Activated CD4-positive, alpha-beta T cell treated with anti-CD3 and anti-CD28 coated beads, Interleukin-2, amount 10 ng/mL, durations not matched to agents 7 days and 5 days (primary cell): ENCODE measurements around the gene IGIP. TPM values are rescaled to one million over a fixed set of nuclear protein-coding genes. Genes with fewer than 3 reads are reported as not detected.

Experiments
- CTCF ChIA-PET: fragments of 350-600 bp; sonication (Branson Sonifier 250); formaldehyde crosslinking; loops from one replicate; lab custom pipeline; 2021; ENCODE audit warnings: antibody characterized with exemption; lab: Charles Lee
- POLR2A ChIA-PET: fragments of 350-600 bp; sonication (Branson Sonifier 250); formaldehyde crosslinking; loops from one replicate; lab custom pipeline; 2021; ENCODE audit warnings: antibody characterized with exemption; lab: Charles Lee
- DNase-seq: peaks from one replicate; pipeline ENCODE4 v3.0.0-alpha.2; 2020
- H3K27ac Mint-ChIP-seq: one replicate; pipeline ENCODE4 v1.8.0; 2021; ENCODE audit warnings: mild to moderate bottlenecking, moderate library complexity, mixed read lengths
- H3K27me3 Mint-ChIP-seq: one replicate; pipeline ENCODE4 v1.8.0; 2021; ENCODE audit warnings: mixed read lengths
- H3K36me3 Mint-ChIP-seq: one replicate; pipeline ENCODE4 v1.8.0; 2021; ENCODE audit warnings: low read depth, mixed read lengths
- H3K4me1 Mint-ChIP-seq: one replicate; pipeline ENCODE4 v1.8.0; 2021; ENCODE audit warnings: mixed read lengths
- H3K4me3 Mint-ChIP-seq: one replicate; pipeline ENCODE4 v1.8.0; 2021; ENCODE audit warnings: mild to moderate bottlenecking, moderate library complexity, mixed read lengths
- H3K9me3 Mint-ChIP-seq: one replicate; pipeline ENCODE4 v1.8.0; 2021; ENCODE audit warnings: mixed read lengths
- total RNA-seq, 2 experiments: library from RNA; stranded (reverse); gene quantifications; one replicate each; pipeline ENCODE4 v1.2.3, GENCODE V29; 2021

The IGIP gene
- total RNA-seq, 2 experiments from 2014 or later = 5.1 to 5.3 TPM

- peak; percentile 98 for DNase-seq
- H3K27me3 Mint-ChIP-seq = peaks cover 22% of the 10 kb centered on the region
- peak within 1 kb of the TSS; percentile 86 for H3K4me3 Mint-ChIP-seq
- POLR2A ChIA-PET = no interaction called here
- H3K36me3 Mint-ChIP-seq = peaks cover 16% of the 10 kb centered on the region
- peak within 1 kb of the TSS; percentile 96 for H3K27ac Mint-ChIP-seq
- CTCF ChIA-PET = interaction anchor here (1.0 to 1.3 kb wide), 4 partner anchors 8 to 480 kb away, joined by 3 to 4 read pairs (median 3); partner anchors contain the start of gene NRG2
- no peaks in the 10 kb centered on the region for H3K9me3 Mint-ChIP-seq
- peaks cover 73% of the 10 kb centered on the region for H3K4me1 Mint-ChIP-seq
These were observed 12.0 kb upstream of the IGIP start, which contains the start of gene PURA for GRCh38 chr5:140113699-140114263. TSS of gene PURA (plus strand) at chr5:140114109. CDS start at chr5:140114182, 73 bp downstream.

DNA sequence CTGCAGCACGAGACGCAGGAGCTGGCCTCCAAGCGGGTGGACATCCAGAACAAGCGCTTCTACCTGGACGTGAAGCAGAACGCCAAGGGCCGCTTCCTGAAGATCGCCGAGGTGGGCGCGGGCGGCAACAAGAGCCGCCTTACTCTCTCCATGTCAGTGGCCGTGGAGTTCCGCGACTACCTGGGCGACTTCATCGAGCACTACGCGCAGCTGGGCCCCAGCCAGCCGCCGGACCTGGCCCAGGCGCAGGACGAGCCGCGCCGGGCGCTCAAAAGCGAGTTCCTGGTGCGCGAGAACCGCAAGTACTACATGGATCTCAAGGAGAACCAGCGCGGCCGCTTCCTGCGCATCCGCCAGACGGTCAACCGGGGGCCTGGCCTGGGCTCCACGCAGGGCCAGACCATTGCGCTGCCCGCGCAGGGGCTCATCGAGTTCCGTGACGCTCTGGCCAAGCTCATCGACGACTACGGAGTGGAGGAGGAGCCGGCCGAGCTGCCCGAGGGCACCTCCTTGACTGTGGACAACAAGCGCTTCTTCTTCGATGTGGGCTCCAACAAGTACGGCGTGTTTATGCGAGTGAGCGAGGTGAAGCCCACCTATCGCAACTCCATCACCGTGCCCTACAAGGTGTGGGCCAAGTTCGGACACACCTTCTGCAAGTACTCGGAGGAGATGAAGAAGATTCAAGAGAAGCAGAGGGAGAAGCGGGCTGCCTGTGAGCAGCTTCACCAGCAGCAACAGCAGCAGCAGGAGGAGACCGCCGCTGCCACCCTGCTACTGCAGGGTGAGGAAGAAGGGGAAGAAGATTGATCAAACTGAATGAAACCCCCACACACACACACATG is 11.2 kb upstream of the IGIP start:
- Mint-ChIP-seq H3K4me1 (peaks cover 65% of the 10 kb centered on the region), H3K4me3 (peak overlapping the region; percentile 86), H3K27ac (peak overlapping the region; percentile 96), H3K9me3 (no peaks in the 10 kb centered on the region), H3K27me3 (peaks cover 17% of the 10 kb centered on the region), H3K36me3 (peaks cover 13% of the 10 kb centered on the region)
- peak; percentile 43 for DNase-seq
- ChIA-PET POLR2A (interaction anchor here (0.7 kb wide), 1 partner anchor 61 kb away, joined by 3 read pairs; no protein-coding TSS in a partner anchor), CTCF (interaction anchor here (1.0 to 1.4 kb wide), 6 partner anchors 9 to 481 kb away, joined by 3 to 6 read pairs (median 4); partner anchors contain the start of gene NRG2)

DNA sequence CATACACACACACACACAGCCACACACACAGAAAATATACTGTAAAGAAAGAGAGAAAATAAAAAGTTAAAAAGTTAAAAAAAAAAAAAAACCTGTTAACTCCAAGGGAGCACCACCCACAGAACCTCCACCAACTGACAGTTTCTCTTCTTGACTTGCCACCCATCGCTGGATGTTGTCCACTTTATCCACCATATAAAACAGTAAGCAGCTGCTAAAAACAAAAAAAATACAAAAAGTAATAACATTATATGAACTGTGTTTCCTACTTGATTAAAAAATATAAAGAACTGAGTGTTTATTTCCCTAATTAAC is 10.6 kb upstream of the IGIP start:
- Mint-ChIP-seq H3K4me3 (peak overlapping the region; percentile 86), H3K27ac (peak overlapping the region; percentile 96), H3K27me3 (peaks cover 17% of the 10 kb centered on the region), H3K4me1 (peaks cover 63% of the 10 kb centered on the region), H3K9me3 (no peaks in the 10 kb centered on the region), H3K36me3 (peaks cover 14% of the 10 kb centered on the region)
- DNase-seq = no peak
- ChIA-PET POLR2A (no interaction called here), CTCF (interaction anchor here (0.6 to 1.4 kb wide), 5 partner anchors 9 to 89 kb away, joined by 3 to 6 read pairs (median 4); partner anchors contain the start of gene NRG2)

DNA sequence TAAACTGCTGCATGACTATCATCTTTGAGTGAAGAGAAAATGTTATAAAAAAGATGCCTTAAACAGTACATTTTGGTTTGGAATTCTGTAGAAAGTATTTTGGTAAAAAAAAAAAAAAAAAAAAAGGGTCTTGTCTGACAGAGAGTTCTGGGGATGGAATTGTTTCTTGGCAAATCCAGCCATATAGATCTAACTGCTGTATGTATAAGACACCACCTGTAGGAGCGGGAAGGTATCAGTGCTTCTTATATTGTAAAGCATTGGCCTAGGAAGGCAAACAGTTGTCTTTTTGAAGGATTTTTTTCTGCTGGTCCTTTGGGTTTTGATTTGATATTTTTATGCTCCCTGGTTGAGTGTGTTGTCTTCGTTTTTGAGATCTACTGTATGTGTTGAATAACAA is 9.0 kb upstream of the IGIP start:
- POLR2A ChIA-PET = no interaction called here
- Mint-ChIP-seq H3K27me3 (peaks cover 8% of the 10 kb centered on the region), H3K4me1 (peaks cover 56% of the 10 kb centered on the region), H3K36me3 (peaks cover 15% of the 10 kb centered on the region), H3K4me3 (no peak overlapping the region), H3K9me3 (no peaks in the 10 kb centered on the region), H3K27ac (no peak overlapping the region)
- no peak for DNase-seq
- CTCF ChIA-PET = interaction anchor here (0.7 to 1.3 kb wide), 2 partner anchors 29 to 1569 kb away, joined by 4 read pairs; no protein-coding TSS in a partner anchor

GRCh38 chr5:140117523-140117922 is 8.2 kb upstream of the IGIP start:
- DNase-seq = no peak
- Mint-ChIP-seq H3K9me3 (no peaks in the 10 kb centered on the region), H3K27me3 (peaks cover under 1% of the 10 kb centered on the region), H3K4me1 (peaks cover 54% of the 10 kb centered on the region), H3K27ac (no peak overlapping the region), H3K4me3 (no peak overlapping the region), H3K36me3 (peaks cover 18% of the 10 kb centered on the region)
- POLR2A ChIA-PET = no interaction called here
- CTCF ChIA-PET = no interaction called here

- POLR2A ChIA-PET = no interaction called here
- peaks cover 51% of the 10 kb centered on the region for H3K4me1 Mint-ChIP-seq
- peaks cover 18% of the 10 kb centered on the region for H3K36me3 Mint-ChIP-seq
These were observed 7.3 kb upstream of the IGIP start for GRCh38 chr5:140118302-140118936.

GRCh38 chr5:140126315-140127012 is 727 bp downstream of the IGIP start:
- Mint-ChIP-seq H3K27ac (no peak overlapping the region), H3K4me3 (no peak overlapping the region), H3K36me3 (peaks cover 4% of the 10 kb centered on the region), H3K9me3 (no peaks in the 10 kb centered on the region), H3K27me3 (peaks cover 3% of the 10 kb centered on the region), H3K4me1 (peaks cover 36% of the 10 kb centered on the region)
- CTCF ChIA-PET = interaction anchor here (1.0 to 1.3 kb wide), 2 partner anchors 11 to 19 kb away, joined by 4 to 5 read pairs; no protein-coding TSS in a partner anchor
- DNase-seq = no peak
- POLR2A ChIA-PET = no interaction called here

More at GRCh38 chr5:140118302-140118936, 7.3 kb upstream of the IGIP start:
- Mint-ChIP-seq H3K4me3 (no peak overlapping the region), H3K27me3 (no peaks in the 10 kb centered on the region), H3K9me3 (no peaks in the 10 kb centered on the region), H3K27ac (no peak overlapping the region)
- CTCF ChIA-PET = interaction anchor here (1.2 kb wide), 1 partner anchor 56 kb away, joined by 3 read pairs; the partner anchor contains the start of gene CYSTM1
- DNase-seq = no peak

DNA sequence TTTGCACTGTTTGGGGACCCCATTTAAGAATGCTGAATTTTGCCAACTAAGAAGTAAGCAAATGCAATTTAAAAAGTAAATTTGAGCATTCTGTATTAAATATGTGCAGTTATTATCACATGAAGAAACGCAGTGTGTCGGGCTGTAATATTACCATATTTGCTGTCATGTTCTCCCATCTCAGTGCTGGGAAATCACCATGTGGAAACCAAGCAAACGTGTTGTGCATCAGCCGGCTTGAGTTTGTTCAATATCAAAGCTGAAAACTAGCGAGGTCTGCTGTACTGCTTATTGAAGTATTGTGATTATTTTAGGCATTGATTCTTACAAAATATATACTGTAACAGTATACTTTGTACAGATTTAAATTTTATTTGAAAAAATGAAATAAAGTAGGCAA is 2.6 kb downstream of the IGIP start:
- ChIA-PET POLR2A (no interaction called here), CTCF (no interaction called here)
- Mint-ChIP-seq H3K4me1 (peaks cover 38% of the 10 kb centered on the region), H3K27me3 (peaks cover 3% of the 10 kb centered on the region), H3K9me3 (no peaks in the 10 kb centered on the region), H3K27ac (no peak overlapping the region), H3K36me3 (no peaks in the 10 kb centered on the region), H3K4me3 (no peak overlapping the region)
- DNase-seq = no peak

DNA sequence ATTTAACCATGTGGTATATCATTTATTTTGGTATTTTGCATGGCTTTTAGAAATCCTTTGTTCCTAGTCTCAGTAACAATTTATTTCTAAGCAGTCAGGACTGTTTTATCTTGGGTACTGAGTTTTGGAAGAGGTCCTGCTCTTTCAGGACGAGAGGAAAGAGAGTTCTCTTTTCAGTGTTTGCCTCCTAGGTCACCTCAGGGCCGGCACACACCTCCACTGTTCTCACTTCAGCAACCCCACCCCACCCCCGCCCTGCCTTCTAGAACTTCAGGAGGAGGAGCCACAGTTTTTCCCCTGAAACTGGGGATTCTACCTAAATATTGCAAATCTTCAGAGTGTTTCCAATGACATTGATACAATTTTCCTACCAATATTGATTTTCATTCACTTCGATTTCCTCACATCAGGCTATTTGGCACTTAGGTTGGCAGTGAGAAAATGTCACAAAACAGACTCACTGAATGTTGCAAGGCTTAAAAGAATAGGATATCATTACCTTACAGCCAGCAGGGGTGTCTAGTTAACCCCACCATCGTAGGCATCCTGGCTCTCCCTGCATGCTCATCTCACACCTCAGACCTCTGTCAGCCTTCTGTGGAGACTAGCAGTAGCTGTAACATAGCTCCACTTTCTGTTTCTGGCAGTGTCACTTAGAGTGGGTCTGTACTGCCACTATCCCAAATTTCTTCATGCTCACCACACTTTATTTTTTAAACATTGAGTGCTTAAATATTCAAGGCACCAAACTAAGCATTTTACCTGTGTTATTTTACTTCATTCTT is 5.4 kb downstream of the IGIP start:
- no peaks in the 10 kb centered on the region for H3K36me3 Mint-ChIP-seq
- H3K9me3 Mint-ChIP-seq = no peaks in the 10 kb centered on the region
- H3K27me3 Mint-ChIP-seq = peaks cover 3% of the 10 kb centered on the region
- ChIA-PET CTCF (interaction anchor here (6.4 kb wide), 1 partner anchor 14 kb away, joined by 30 read pairs; no protein-coding TSS in a partner anchor), POLR2A (no interaction called here)
- no peak overlapping the region for H3K4me3 Mint-ChIP-seq
- peaks cover 36% of the 10 kb centered on the region for H3K4me1 Mint-ChIP-seq
- no peak for DNase-seq
- H3K27ac Mint-ChIP-seq = no peak overlapping the region

GRCh38 chr5:140131967-140132409 is 6.3 kb downstream of the IGIP start:
- peaks cover 2% of the 10 kb centered on the region for H3K27me3 Mint-ChIP-seq
- ChIA-PET CTCF (interaction anchor here (0.5 to 6.4 kb wide), 2 partner anchors 13 to 141 kb away, joined by 3 to 30 read pairs; no protein-coding TSS in a partner anchor), POLR2A (no interaction called here)
- no peaks in the 10 kb centered on the region for H3K36me3 Mint-ChIP-seq
- H3K4me3 Mint-ChIP-seq = no peak overlapping the region
- no peaks in the 10 kb centered on the region for H3K9me3 Mint-ChIP-seq
- H3K4me1 Mint-ChIP-seq = peaks cover 36% of the 10 kb centered on the region
- DNase-seq = no peak
- peak overlapping the region; percentile 2 for H3K27ac Mint-ChIP-seq

DNA sequence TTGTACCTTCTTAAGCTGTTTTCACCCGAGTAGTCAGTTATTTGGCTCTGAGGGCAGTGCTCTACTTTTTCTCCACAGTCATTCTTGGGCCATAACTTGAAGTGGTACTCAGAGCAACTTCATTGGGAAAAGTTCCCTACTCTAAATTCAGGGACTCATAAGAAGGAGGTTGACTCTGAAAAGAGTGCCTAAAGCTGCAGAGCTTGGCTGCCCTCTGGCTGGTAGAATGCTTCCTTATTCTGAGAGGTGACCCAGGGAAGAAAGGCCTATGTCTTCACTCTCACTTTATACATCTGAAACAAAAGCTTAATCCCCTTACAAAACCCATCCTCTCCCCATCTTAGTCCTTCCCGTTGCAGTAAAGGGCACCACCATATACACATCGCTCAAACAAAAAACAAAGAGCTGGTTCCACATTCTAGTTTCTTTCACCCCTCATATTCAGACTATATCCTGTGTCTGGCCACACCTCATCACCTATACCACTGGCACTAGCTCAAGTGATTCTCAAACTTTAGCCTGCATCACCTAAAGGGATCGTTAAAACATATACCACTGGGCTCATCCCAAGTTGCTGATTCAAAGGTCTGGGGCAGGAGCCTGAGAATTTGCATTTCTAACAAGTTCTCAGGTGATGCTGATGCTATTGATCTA is 7.9 kb downstream of the IGIP start:
- Mint-ChIP-seq H3K36me3 (no peaks in the 10 kb centered on the region), H3K27me3 (no peaks in the 10 kb centered on the region), H3K27ac (no peak overlapping the region), H3K4me3 (no peak overlapping the region), H3K4me1 (peaks cover 36% of the 10 kb centered on the region), H3K9me3 (no peaks in the 10 kb centered on the region)
- CTCF ChIA-PET = interaction anchor here (6.4 kb wide), 1 partner anchor 11 kb away, joined by 30 read pairs; no protein-coding TSS in a partner anchor
- POLR2A ChIA-PET = no interaction called here
- DNase-seq = no peak
